ENCODE data around the gene PLXNB2.

Gene PLXNB2

DNA sequence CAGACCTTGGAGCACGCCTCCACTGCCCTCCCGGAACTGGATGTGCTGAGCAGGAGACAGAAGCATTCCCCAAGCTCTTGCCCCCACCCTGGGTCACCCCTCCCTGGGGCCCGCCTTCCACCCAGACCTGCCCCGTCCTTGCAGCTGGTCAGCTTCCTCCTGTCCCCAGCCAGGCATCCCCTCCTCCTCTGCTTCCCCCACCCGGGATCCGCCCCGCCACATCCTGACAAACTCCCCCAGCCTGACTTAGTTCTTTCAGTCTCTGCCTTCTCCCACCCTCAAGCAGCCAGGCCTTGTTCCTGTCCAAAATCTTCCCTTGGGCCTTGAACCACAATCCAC, 1.1 kb upstream of the PLXNB2 start:
- DNase-seq (ENCODE audit: low spot score): no peak
- TF ChIP-seq, protein P1, sequence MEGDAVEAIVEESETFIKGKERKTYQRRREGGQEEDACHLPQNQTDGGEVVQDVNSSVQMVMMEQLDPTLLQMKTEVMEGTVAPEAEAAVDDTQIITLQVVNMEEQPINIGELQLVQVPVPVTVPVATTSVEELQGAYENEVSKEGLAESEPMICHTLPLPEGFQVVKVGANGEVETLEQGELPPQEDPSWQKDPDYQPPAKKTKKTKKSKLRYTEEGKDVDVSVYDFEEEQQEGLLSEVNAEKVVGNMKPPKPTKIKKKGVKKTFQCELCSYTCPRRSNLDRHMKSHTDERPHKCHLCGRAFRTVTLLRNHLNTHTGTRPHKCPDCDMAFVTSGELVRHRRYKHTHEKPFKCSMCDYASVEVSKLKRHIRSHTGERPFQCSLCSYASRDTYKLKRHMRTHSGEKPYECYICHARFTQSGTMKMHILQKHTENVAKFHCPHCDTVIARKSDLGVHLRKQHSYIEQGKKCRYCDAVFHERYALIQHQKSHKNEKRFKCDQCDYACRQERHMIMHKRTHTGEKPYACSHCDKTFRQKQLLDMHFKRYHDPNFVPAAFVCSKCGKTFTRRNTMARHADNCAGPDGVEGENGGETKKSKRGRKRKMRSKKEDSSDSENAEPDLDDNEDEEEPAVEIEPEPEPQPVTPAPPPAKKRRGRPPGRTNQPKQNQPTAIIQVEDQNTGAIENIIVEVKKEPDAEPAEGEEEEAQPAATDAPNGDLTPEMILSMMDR (IDR thresholded peaks at IDR 0.05; ENCODE audit: borderline replicate concordance, control extremely low read depth, extremely low read depth, insufficient read depth, missing control alignments): no peak

DNA sequence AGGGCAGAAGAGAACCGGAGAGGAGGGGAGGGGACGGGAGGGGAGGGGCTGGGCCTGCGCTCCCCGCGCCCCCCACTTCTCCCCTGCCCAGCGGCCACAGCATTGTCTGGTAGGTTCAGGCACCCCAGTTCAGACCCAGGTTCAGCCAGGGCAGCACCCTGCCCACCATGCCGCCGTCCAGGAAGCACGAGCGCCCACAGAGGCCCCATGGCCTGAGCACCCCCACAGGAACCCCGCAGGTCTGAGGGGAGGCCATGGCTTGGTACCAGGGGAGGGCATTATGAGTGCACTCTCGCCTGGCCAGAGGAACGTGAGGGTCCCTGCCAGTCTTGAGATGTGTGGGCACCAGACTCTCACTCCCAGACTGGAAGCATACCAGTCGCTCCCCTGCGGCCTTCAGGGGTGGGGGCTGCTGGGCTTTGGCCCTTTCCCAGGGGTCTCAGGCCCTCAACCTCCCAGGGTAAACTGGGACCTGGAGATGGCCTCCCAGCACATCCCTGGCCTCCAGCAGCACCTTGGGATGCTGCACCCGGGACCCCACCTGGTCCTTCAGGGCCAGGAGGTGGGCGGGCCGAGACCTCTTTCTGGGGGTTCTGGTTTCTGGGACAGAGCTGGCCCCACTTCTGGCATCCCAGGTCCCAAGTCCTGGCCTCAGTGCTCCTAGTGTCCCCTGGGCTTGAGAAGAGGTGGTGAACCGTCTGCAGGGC, 597 bp upstream of the PLXNB2 start:
- in situ Hi-C loops (cut with MboI; ENCODE audit: low sequenced_read_pairs, unreplicated experiment): no loop called here
- TF ChIP-seq, protein P1 (IDR thresholded peaks at IDR 0.05; ENCODE audit: borderline replicate concordance, control extremely low read depth, extremely low read depth, insufficient read depth, missing control alignments): no peak
- DNase-seq (ENCODE audit: low spot score): no peak

More for the DNA sequence above, 1.1 kb upstream of the PLXNB2 start:
- in situ Hi-C loops (cut with MboI; ENCODE audit: low sequenced_read_pairs, unreplicated experiment): no loop called here

- peak; percentile 76 for DNase-seq (ENCODE audit: low spot score)
- in situ Hi-C loops (cut with MboI; ENCODE audit: low sequenced_read_pairs, unreplicated experiment): no loop called here
- TF ChIP-seq, protein P1 (IDR thresholded peaks at IDR 0.05; ENCODE audit: borderline replicate concordance, control extremely low read depth, extremely low read depth, insufficient read depth, missing control alignments): no peak
Observed at GRCh38 chr22:50305923-50306566, 1.4 kb downstream of the PLXNB2 start.

GRCh38 chr22:50305393-50305922, 2.0 kb downstream of the PLXNB2 start:
- TF ChIP-seq, protein P1 (IDR thresholded peaks at IDR 0.05; ENCODE audit: borderline replicate concordance, control extremely low read depth, extremely low read depth, insufficient read depth, missing control alignments): no peak
- no peak for DNase-seq (ENCODE audit: low spot score)
- in situ Hi-C loops (cut with MboI; ENCODE audit: low sequenced_read_pairs, unreplicated experiment): no loop called here

DNA sequence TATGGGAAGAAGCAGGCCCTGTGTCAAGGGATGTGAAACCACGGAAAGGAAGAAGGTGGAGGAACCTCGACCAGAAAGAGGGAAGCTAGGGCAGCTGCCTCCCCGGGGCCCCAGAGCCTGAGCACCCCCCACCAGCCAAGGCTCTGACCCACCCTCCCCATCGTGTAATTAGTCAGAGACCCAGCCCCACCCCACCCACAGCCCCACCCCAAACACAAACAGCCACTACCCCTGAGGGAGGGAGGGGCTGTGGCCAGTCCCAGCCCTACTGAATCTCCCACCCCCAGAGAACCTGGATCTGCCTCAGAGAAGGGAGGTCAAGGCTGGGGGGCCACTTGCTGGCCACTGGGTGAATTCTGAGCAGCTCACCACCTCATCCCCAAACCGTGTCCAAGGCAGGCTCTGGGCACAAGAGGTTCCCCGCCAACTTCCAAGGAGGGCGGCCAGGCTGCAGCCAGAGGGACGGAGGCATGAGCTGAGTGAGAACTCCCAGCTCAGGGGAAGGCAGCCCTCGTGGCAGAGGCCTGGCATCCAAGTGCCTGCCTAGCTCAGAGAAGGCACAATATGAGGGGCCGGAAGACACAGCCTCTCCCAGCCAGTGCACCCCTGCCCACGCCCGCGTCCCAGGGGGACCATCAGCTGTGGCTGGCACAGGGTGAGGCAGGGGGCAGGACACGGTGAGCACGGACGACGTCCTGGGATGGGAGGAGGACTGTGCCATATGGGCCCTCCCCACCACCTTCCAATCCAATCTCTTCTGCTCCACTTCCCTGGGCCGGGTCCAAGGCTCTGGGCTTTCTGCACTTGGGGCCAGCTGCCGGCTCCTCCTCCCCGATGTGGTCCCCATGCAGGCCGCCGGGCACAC, 2.7 kb downstream of the PLXNB2 start:
- in situ Hi-C loops (cut with MboI; ENCODE audit: low sequenced_read_pairs, unreplicated experiment): no loop called here
- TF ChIP-seq, protein P1 (IDR thresholded peaks at IDR 0.05; ENCODE audit: borderline replicate concordance, control extremely low read depth, extremely low read depth, insufficient read depth, missing control alignments): no peak
- DNase-seq (ENCODE audit: low spot score): no peak

- DNase-seq (ENCODE audit: low spot score): no peak
- TF ChIP-seq, protein P1 (IDR thresholded peaks at IDR 0.05; ENCODE audit: borderline replicate concordance, control extremely low read depth, extremely low read depth, insufficient read depth, missing control alignments): no peak
- in situ Hi-C loops (cut with MboI; ENCODE audit: low sequenced_read_pairs, unreplicated experiment): no loop called here
Observed at GRCh38 chr22:50303848-50304527, 3.5 kb downstream of the PLXNB2 start.
